HG03378 (cell line): ENCODE measurements around the gene PDGFC.
A peak's percentile ranks its signal among the peaks of the same experiment; 100 is the strongest.

Source experiments
- ATAC-seq: cut with Tn5 transposase; IDR thresholded peaks from one replicate; pipeline ENCODE4 v1.9.1; 2021; ENCODE audit warnings: mild to moderate bottlenecking, moderate library complexity; ENCODE audit not compliant: unreplicated experiment

PDGFC gene

GRCh38 chr4:156832886-156833285 is 138.7 kb downstream of the PDGFC start:
- no peak for ATAC-seq

- no peak for ATAC-seq
These were observed 141.2 kb downstream of the PDGFC start for GRCh38 chr4:156830351-156830750.

DNA sequence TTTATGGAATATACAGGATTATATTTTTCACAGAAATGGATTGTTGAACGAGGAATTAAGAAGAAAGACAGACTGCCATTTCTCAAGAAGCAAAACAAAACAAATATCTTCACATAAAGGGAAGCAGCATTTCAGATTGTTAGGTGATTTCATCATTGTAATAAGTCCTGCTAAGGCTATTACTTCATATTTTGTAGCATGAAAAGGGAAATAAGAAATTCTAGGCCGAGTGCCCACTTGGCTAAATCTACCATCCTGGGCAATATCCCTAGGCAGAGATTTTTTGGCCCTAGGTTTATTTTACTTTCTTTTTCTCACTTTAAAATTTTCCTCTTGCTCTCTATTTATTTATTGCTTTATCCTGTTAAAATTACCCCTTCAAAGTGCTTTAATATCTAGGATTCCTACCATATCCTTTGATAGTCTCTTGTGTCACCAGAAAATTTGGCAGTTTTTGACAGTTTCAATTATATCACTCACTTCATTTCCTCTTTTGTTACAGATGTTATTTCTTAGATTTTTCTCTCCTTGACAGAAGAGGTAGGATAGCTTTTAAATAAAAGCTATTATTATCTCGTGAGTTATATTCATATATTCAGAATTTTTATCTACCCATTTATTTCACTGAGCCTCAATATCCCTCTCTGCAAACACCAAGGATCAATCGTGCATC is 142.3 kb downstream of the PDGFC start:
- ATAC-seq, result no peak

- no peak for ATAC-seq
These were observed 144.1 kb downstream of the PDGFC start for GRCh38 chr4:156827519-156827918.

- ATAC-seq, result no peak
These were observed 146.5 kb downstream of the PDGFC start for GRCh38 chr4:156825074-156825473.

DNA sequence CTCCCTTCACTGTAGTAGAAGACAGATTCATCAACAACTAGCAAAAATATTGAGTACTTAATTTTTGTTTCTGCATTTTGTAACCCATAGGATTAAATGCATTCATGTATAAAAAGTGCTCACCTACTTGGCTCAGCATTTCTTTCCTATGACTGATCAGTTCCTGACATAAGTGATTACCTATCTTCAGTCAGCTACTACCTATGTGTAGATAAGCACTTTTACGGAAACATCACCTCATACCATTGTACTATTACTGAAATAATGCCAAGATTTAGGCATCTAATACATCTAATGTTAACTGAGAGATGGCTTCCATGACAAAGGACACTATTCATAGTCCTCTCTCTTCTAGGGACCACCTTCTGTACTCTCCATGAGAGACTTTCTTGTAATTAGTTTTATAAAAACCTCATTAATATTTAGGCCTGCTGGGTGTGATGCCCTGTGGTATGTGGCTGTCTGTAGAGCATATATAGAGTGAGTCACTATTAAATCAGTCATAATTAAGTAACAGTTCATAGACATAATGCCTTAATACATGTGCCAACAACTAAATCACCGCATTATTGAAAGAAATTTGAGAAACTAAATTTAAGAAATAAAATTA is 147.0 kb downstream of the PDGFC start:
- no peak for ATAC-seq

DNA sequence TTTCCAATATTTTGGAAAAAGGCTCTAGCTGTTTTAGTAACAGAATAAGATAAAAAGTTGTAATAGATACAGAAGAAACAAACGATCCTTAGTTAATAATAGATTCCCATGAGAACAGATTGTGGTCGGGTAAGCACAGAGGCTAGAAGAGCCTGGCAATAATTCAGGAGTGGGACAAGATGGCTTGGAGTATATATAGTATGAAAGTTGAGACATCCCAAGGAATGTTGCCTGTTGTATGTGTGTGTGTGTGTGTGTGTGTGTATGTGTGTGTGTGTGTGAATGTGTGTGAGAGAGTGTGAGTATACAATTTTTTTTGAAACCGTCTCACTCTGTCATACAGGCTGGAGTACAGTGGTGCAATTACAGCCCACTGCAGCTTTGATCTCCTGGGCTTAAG is 150.7 kb downstream of the PDGFC start:
- no peak for ATAC-seq

GRCh38 chr4:156816360-156816755 is 155.2 kb downstream of the PDGFC start:
- ATAC-seq, result no peak

- no peak for ATAC-seq
These were observed 155.8 kb downstream of the PDGFC start for GRCh38 chr4:156815717-156816359.

DNA sequence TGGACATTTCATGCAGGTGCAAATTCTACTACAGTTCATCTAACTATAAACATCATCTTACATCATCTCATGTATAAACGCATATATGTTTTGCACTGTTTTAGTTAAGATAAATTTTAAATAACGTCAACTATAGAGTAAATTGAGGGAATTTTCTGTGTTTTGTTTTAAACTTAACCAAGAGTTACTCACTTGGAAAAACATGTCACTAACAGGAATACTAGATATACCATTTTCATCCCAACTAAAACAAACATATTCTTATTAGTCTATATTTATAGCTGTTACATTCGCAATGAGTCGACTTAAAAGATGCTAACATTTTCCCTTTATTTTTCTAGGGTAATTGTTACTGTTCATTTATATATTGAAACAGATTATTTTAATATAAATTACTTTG is 159.6 kb downstream of the PDGFC start:
- no peak for ATAC-seq

- ATAC-seq, result no peak
These were observed 160.3 kb downstream of the PDGFC start for GRCh38 chr4:156811286-156811685.

- no peak for ATAC-seq
These were observed 165.9 kb downstream of the PDGFC start for GRCh38 chr4:156805696-156806095.

DNA sequence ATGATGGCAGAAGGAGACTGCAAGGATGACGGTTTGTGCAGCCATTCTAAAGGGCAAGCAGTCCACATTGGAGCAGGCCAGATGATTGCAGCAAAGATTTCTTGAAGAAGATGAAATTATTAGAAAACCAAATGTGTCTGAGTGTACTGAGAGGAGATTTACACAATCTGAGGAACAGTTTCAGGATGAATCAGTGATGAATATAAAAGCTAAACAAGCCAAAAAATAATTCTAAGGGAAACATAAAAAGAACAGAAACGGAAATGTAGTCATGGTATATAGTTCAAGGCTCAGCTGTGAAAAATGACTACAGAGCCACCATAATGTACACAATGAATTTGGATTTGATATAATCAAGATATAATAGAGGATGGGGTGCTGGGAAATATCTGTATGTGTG is 168.5 kb downstream of the PDGFC start:
- ATAC-seq, result no peak

DNA sequence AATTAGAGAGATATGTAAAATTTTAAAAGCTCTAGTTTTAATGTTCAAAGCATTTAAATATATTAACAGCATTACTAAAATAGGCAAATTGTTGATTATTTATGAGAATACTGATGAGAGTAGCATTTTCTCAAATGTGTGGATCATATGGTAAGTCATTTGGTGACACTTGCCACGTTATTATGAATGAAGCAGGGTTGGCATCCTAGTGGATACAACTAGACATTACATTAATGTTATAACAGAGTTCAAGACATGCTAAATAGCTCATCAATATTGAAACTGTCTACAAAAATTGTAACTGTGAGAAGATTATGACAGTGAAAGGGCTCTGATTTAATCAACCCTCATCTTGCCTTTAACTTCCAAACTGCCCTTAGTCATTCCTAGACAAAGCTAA is 171.1 kb downstream of the PDGFC start:
- ATAC-seq, result peak; percentile 58

DNA sequence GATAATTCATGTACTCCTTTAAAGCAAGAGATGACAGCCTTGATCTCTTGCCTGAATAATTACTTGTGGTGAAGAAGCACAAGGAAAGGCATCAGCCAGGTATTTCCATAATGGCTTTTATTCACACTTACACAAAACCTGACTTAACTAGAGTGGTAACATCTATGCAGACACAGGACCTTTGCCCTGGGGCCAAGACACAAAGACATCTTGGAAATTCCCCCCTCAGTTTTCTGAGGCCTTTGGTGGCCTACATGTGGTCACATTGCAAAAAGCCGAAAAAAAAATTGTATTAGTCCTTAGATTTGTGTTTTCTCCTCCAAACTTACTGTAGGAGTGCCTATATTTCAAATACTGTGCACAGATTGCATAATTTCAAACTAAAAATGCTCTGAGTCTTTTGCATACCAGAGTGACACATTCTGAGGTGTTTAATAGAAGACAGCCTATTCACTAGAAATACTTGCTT is 172.4 kb downstream of the PDGFC start:
- no peak for ATAC-seq

- no peak for ATAC-seq
These were observed 173.2 kb downstream of the PDGFC start for GRCh38 chr4:156798438-156798837.

GRCh38 chr4:156797206-156797605 is 174.4 kb downstream of the PDGFC start:
- ATAC-seq, result no peak

DNA sequence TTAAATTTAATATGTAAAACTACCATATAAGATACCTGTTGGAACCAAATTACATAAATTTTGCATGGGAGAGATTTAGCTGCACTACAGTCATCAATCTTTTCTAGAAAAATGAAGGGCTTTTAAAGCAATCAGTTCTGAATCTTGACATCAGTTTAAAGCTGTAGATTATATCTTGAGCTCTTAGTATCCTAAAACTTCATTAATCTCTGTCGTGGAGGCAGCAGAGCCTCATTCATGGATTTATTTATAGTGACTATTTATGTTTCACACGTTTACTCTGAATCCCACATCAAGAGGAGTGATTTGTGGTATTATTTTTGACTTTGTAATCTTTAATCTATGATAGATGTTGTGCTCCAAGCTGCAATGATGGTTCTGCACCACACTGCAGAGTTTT is 175.9 kb downstream of the PDGFC start:
- no peak for ATAC-seq

GRCh38 chr4:156794863-156795262 is 176.7 kb downstream of the PDGFC start:
- no peak for ATAC-seq

- ATAC-seq, result no peak
These were observed 179.0 kb downstream of the PDGFC start for GRCh38 chr4:156792462-156793085.

- ATAC-seq, result no peak
These were observed 180.7 kb downstream of the PDGFC start for GRCh38 chr4:156790866-156791265.

DNA sequence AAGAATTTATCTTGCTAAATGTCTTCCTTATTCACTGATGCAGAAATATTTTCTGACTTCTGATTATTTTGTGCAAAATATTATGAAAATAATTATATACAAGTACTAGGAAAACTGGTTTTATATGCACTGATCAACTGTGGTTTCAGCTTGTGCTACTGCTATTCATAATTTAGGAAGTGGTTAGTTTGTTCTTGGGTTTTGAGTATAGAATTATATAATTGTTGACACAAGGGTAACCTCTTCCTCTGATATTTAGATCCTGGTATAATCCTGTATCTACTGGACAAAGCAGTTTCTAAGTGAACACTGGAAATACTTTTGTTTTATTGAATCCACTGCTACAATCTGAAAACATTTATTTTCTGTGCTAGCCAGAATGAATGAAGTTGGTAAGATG is 182.8 kb downstream of the PDGFC start:
- ATAC-seq, result no peak
